Measurements from ENCODE around the gene SLC4A7.

SLC4A7 gene

DNA sequence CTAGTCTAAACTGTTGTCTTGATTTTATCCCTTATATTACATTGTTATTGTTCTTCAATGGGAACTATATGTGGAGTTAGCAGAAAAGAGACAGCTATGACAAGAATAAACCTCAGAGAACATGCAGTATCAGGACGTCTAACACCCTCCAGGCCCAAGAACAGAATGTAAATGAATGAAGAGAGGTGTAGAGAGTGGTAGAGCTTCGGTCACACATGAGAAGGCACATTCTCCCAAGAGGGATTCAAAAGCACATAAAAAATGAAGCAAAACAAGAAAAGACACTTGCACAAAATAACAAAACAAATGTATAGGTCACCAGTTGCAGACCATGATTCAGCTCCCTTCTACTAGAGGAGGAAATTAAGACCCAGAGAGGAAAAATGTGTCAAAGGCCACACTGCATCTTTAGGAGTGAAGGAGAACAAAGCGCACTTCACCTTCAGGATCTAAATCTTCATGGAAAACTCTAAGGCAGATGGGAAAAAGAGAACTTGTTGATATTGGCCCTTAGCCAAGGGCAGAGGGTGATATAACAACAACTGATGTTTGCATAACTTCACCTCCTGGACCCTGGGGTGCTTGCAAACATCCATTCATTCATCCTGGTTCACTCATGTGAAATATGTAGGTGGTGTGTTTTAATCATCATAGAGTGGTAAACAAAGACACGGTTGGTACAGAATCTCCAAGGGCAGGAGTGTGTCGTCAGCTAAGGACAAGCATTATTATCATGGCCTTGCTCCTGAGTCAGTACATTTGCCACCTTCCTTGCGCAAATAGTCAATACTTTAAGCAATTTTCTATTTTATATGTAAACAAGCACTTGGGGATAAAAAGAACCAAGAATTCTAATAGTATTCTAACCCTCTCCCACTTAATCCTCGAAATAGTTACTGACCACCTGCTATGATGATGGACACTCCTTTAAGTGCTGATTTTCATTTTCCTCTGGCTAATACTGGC lies 123.8 kb downstream of the SLC4A7 start:
- TF ChIP-seq, protein P1, sequence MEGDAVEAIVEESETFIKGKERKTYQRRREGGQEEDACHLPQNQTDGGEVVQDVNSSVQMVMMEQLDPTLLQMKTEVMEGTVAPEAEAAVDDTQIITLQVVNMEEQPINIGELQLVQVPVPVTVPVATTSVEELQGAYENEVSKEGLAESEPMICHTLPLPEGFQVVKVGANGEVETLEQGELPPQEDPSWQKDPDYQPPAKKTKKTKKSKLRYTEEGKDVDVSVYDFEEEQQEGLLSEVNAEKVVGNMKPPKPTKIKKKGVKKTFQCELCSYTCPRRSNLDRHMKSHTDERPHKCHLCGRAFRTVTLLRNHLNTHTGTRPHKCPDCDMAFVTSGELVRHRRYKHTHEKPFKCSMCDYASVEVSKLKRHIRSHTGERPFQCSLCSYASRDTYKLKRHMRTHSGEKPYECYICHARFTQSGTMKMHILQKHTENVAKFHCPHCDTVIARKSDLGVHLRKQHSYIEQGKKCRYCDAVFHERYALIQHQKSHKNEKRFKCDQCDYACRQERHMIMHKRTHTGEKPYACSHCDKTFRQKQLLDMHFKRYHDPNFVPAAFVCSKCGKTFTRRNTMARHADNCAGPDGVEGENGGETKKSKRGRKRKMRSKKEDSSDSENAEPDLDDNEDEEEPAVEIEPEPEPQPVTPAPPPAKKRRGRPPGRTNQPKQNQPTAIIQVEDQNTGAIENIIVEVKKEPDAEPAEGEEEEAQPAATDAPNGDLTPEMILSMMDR (IDR thresholded peaks at IDR 0.05; ENCODE audit: insufficient read depth, low read depth, low read length, missing control alignments): no peak
- DNase-seq (ENCODE audit: low read depth): peak; percentile 75
- H3K4me3 ChIP-seq (ENCODE audit: low read length): no peak overlapping the region

DNA sequence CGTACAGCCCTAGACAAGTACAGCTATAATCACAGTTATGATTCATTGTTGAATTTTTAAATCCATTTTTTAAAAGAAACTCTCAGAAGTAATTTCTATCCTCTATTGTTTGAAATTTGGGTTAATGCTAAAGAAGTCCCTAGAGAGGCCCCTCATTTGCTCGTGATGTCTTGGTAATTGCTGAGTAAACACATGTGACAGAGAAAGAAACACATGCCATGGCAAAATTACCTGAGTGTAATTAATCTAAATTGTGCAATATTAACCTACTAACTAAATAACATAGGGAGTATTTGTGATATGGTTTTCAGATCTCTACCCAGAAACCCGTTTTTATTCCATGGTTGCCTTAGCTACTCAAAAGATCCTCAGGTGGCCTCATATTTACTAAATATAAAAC lies 125.8 kb downstream of the SLC4A7 start:
- H3K4me3 ChIP-seq (ENCODE audit: low read length): no peak overlapping the region
- no peak for DNase-seq (ENCODE audit: low read depth)
- TF ChIP-seq, protein P1 (IDR thresholded peaks at IDR 0.05; ENCODE audit: insufficient read depth, low read depth, low read length, missing control alignments): no peak

DNA sequence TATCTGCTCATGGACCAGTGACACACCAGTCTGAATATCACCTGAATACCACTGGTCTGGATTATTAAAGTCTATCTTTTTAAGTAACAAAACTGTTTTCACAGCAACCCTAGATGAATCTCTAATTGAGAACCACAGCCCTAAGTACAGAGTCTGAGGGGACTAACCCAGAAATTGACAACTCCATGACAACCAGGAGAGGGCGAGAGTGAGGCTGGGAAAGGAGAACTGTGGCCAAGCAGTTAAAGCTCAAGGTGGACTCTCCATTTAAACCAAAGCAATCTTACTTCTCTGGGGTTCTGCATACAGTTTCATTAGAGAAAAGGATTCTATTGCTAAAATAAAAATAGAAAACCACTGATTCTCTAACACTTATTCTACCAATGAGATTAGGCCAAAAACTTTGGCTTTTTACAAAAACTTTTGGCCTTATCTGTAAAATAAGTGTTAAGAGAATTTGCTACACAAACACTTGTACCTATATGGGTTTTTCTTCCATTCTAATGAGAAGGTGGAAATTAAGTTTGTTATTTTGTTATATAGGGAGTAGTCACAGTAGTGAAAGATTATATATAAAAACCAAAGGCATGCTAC lies 126.4 kb downstream of the SLC4A7 start:
- no peak overlapping the region for H3K4me3 ChIP-seq (ENCODE audit: low read length)
- DNase-seq (ENCODE audit: low read depth): peak; percentile 60
- TF ChIP-seq, protein P1 (IDR thresholded peaks at IDR 0.05; ENCODE audit: insufficient read depth, low read depth, low read length, missing control alignments): peak; percentile 79

DNA sequence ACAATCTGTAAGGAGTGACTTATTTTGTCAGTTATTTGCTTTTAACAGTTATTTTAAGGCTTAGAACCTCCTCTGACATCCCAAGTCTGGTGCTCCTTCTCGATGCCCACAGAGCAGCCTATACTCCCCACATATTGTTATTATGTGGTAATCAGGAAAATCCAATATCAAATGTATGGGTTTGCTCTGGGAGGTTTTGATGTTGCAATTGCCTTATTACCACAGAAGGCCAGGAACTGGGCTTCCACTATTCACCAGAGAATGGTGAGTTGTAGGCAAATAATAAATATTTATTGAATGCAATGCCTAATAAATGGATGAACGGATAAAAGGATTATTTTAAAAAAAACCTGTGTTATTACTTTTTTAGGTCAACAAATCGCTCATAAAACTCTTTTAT lies 127.2 kb downstream of the SLC4A7 start:
- TF ChIP-seq, protein P1 (IDR thresholded peaks at IDR 0.05; ENCODE audit: insufficient read depth, low read depth, low read length, missing control alignments): no peak
- H3K4me3 ChIP-seq (ENCODE audit: low read length): no peak overlapping the region
- no peak for DNase-seq (ENCODE audit: low read depth)

DNA sequence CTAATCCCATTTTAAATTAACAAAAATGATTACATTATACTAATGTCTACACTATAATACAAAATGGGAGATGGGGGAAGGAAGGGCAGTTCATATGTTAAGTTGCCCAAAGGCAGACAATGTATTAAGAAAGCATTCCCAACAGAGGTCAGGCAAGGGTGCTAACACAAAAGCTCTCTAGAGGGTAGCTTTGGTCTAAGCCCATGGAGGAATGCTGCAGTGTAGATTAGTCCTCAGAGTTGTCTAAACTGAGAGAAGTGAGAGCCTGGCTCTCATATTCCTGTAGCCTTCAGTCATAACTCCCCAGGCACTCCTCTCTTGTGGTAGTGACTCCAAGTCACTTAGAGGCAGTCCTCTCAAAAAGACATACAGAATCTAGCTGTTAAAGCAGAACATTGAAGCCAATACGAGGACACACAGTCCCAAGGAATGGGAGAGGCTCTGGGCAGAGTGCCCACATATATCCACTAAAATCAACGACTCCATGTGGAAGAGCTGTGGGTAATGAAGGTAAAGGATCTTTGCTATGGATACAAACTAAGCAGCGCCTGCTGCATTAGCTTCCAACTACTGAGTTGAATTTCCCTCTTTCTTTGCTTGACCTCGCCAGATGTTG lies 129.5 kb downstream of the SLC4A7 start:
- H3K4me3 ChIP-seq (ENCODE audit: low read length): no peak overlapping the region
- TF ChIP-seq, protein P1 (IDR thresholded peaks at IDR 0.05; ENCODE audit: insufficient read depth, low read depth, low read length, missing control alignments): no peak
- DNase-seq (ENCODE audit: low read depth): no peak

DNA sequence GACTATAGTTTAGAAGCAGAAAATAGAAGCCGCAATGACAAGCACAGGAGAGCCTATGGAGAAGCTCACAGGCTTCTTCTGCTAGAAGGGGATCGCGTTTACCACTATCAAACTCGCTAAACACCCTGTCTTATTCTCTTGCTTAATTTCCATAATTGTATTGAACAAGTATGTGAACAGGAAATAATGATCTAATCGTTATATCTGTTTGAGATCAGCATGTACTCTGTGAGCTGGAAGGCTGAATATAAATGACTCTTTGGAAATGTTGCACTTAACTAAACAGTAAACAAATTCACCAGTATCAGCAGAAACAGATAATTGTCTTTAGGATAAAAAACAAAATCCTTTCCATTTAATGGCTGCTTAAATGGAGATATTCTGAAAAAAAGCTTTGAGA lies 130.0 kb downstream of the SLC4A7 start:
- no peak for DNase-seq (ENCODE audit: low read depth)
- no peak overlapping the region for H3K4me3 ChIP-seq (ENCODE audit: low read length)
- TF ChIP-seq, protein P1 (IDR thresholded peaks at IDR 0.05; ENCODE audit: insufficient read depth, low read depth, low read length, missing control alignments): no peak

Measured in epithelial cell of esophagus (primary cell).